HG03558 (cell line): ENCODE data around the gene SLC12A8.

Experiments used
- ATAC-seq: cut with Tn5 transposase; IDR thresholded peaks from one replicate; pipeline ENCODE4 v1.9.1; 2021; ENCODE audit warnings: moderate number of reproducible peaks; ENCODE audit not compliant: unreplicated experiment; ENCODE audit errors: extremely low read depth

Gene SLC12A8, protein sequence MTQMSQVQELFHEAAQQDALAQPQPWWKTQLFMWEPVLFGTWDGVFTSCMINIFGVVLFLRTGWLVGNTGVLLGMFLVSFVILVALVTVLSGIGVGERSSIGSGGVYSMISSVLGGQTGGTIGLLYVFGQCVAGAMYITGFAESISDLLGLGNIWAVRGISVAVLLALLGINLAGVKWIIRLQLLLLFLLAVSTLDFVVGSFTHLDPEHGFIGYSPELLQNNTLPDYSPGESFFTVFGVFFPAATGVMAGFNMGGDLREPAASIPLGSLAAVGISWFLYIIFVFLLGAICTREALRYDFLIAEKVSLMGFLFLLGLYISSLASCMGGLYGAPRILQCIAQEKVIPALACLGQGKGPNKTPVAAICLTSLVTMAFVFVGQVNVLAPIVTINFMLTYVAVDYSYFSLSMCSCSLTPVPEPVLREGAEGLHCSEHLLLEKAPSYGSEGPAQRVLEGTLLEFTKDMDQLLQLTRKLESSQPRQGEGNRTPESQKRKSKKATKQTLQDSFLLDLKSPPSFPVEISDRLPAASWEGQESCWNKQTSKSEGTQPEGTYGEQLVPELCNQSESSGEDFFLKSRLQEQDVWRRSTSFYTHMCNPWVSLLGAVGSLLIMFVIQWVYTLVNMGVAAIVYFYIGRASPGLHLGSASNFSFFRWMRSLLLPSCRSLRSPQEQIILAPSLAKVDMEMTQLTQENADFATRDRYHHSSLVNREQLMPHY

DNA sequence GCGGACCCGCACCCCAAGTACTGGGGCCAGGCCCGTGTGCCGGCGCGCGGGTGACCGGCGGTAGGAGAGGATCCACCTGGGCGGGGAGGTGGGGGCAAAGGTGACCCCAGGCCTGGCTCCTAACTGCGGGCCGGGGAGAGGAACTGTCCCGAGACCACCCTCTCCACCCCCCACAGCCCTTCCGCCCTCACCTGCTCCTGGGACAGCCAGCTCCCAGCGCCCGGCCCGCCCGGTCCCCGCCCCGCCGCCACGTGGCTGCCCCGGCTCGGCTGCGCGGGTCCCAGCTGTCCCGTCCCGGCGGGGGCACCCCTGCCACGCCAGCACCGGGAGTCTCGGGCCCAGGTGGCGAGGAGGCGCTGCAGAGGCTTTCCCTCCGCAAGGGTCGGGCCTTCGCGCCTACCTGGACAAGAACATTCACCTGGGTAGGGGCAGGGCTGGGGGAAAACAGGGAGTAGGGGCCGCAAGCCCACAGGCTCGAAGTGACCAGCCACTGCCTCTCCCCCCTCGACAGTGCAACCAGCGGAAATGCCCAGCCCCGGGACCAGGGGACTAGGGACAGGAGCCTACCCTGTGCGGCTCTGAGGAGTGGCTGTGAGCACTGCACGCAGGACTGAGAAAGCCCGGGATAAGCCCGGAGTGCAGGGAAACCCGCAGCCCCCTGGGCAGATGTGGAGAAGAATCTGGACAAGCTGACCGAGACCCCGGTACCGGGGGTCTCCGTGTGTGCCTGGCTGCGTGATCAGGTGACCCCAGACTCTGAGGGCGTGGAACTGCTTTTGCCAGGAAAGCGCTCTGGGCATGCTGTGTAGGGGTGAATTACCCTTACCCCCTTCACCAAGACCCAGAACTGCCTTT is at the start of gene SLC12A8:
Gene SLC12A8, minus strand, starts transcription at position 240 of the 855 bp plus-strand sequence. CDS start 1,399 bp downstream, outside the sequence.
- ATAC-seq = no peak

DNA sequence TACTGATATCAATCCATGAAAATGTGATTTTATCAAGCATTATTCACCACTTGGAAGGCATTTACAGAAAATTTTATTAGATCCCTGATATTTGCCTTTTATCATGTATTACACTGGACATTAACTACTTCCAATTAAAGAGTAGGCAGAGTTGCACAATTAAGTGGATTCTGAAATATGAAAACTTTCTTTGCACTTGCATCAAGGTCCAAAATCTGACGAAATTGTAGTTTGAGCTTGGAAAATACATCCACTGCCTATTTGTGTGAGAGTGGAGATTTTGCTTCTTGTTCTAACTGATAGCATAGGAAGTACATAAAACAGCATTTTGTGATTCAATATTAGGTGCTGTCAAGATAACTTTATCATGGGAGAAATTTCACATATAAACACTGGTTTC is 49.6 kb upstream of the SLC12A8 start:
- no peak for ATAC-seq

DNA sequence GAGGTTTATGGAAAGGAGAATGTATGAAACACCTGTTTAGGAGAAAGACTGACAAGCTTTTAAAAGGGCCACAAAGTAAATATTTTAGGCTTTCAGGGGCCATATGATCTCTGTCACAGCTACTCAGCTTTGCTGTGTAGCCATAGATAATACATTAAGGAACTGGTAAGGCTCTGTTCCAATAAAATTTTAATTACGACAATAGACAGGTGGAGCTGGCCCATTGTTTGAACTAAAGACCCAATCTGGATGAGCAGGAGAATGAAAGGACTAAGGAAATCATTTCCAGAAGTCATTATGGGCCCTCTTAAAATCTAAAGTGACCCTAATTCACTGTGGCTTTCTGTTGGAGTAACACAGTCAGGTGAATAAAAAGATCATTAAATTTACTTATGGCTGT is 48.5 kb upstream of the SLC12A8 start:
- no peak for ATAC-seq

DNA sequence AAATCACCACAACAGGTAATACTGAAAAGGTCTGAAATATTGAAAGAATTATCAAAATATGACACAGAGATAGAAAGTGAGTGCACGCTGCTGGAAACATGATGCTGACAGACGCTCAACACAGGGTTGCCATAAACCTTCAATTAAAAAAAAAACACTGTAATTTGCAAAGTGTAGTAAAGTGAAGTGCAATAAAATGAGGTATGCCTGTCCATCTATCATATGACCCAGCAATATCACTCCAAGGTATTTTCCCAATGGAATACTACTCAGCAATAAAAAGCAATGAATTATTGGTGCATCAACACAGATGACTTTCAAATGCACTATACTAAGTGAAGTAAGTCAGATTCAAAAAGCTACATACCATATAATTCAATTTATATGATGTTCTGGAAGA is 47.6 kb upstream of the SLC12A8 start:
- no peak for ATAC-seq

GRCh38 chr3:125257536-125257935 is 45.0 kb upstream of the SLC12A8 start:
- no peak for ATAC-seq

DNA sequence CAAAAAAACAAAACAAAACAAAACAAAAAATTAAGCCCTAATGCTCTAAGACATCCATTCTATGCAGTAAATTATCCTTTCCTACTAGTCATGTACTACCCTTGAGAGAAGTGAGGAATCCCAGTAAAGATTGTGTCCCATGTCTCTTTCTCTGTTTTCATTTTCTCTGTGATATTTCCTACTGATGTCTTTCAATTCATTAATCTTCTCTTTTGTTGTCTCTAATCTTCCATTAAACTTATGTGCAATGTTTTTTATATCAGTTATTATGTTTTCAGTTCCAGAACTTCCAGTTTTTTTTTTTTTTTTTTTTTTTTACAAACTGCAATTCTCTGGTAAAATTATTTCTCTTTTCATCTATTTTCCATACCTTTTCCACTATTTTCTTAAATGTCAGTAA is 44.1 kb upstream of the SLC12A8 start:
- ATAC-seq = no peak

GRCh38 chr3:125250973-125251372 is 38.4 kb upstream of the SLC12A8 start:
- no peak for ATAC-seq

GRCh38 chr3:125246237-125246636 is 33.7 kb upstream of the SLC12A8 start:
- ATAC-seq = no peak

GRCh38 chr3:125245521-125245920 is 33.0 kb upstream of the SLC12A8 start:
- ATAC-seq = no peak

DNA sequence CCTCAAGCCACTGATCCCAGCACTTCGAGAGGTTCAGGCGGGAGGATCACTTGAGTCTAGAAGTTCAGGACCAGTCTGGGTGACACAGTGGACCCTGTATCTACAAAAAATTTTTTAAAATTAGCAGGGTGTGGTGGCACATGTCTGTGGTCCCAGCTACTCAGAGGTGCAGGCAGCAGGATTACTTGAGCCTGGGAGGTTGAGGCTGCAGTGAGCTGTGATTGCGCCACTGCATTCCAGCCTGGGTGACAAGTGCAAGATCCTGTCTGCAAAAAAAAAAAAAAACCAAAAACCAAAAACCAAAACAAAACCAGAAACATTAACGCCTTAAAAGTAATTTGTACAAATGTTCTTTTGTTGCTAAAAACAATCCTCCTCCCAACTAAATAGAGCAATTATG is 27.9 kb upstream of the SLC12A8 start:
- ATAC-seq = no peak

- ATAC-seq = no peak
These were observed 26.7 kb upstream of the SLC12A8 start for GRCh38 chr3:125239266-125239665.

- ATAC-seq = no peak
These were observed 26.2 kb upstream of the SLC12A8 start for GRCh38 chr3:125238759-125239158.

DNA sequence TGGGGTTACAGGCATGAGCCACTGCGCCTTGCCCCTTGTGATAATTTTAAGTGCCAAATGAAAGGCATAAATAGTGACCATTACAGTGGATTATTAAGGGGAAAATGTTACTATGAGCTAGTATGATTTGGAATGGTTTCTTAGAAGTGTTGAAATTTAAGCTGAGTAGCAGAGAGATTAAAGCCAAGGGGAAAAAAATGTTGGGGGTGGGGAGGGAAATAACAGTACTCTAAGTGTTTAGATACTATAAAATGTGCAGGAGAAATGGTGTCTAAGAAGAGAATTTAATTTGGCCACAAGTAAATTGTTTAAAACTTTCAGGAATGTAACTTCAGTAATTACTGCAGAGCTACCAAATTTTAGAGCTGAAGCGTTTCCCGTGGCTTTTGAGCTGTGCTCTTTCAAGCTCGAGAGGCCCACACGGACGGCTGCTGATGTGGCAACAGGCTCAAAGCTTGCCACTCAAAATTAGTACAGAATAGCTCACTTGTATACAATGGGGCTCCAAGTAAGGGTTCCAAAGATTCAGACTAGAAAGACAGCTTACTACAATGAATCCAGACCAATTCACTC is 23.9 kb upstream of the SLC12A8 start:
- ATAC-seq = no peak

DNA sequence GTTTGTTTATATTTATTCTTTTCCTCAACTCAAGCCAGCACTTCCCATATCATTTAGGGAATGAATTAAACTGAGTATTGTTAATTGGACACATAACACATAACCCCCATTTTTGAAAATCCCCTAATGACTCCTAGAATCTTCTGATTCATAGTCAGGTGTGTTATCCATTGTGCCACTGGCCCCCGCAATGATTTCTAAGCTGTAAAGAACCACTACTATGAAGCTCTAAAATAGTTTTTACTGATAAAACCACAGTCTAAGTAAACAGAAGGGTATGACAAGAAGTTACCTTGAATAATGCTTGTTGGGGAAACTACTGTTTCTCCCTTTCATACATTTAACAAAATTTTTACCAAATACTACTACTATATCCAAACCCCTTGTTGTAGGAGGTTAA is 22.3 kb upstream of the SLC12A8 start:
- ATAC-seq = no peak

DNA sequence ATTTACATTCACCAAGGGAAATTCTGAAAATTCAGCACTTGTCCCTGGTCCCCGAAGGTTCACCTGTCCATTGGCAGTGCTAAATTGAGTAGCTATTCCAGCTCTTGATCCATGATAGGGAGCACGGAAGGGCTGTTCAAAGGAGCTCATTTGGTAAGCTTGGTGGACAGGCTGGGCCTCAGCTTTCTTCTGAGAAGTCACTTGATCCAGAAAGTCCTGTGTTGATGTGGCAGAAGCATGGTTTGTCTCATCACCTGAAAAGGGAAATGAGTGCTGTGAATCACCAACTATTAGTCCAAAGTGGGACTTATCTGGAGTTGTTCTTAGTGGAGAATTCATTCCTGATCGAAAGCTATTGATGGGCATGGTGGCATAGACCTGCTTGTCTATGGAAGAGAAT is 19.9 kb upstream of the SLC12A8 start:
- ATAC-seq = no peak

DNA sequence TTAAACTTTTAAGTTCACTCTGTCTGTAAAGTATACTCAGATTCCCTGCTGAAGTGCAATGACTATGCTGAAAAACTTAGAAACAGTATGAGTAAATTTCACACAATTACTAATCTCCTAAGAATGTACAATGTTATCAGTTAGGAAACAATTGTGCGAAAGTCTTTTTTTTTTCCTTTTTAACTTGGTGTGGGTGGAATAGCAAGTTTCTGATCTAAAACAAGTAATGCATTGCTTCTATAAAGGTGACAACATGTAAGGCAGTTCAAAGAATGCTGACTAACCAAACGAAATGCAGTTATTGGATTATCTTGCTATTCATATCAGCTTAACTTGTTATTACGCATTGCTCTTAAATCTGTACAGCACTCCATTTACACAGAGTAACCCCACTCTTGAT is 19.3 kb upstream of the SLC12A8 start:
- ATAC-seq = no peak

DNA sequence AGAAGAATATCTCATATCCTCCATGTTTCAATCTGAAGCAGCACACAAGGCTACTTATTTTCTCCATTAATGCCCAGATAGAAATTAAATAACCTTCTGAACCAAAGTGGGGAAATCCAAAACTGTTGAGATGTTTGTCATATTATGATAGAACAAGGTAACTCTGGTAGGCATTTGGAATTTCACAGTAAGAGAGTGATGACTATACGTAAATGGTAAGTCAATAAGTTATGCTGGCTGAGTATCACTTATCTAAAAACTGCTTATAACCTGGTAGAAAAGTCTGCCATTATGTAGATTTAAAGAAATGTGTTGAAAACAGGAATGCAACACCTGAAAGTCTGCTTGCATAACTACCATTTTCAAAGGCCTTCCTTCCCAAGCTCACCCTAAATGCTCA is 17.2 kb upstream of the SLC12A8 start:
- ATAC-seq = no peak

DNA sequence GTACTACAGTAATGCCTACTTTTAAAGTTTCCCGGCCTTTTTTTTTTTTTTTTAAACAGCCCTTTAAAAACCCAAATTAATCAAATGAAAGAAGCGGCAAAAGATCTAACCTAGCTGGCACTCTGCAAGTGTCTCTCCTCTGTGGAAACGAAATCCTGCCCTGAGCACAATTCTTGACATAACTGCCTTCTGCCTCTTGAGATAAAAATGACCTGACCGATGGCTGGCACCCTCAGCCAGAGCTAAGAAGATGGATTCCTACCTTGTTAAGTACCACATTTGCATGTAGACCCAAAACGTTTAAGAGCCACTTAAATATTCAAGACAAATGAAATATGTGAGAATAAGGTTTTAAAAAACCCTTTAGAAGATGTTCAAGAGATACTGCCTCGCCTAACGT is 16.6 kb upstream of the SLC12A8 start:
- no peak for ATAC-seq

- no peak for ATAC-seq
These were observed 9.3 kb upstream of the SLC12A8 start for GRCh38 chr3:125221831-125222230.

GRCh38 chr3:125220727-125221429 is 8.3 kb upstream of the SLC12A8 start:
- no peak for ATAC-seq
